ENCODE results near the gene NELFA.
"Not testable (repeated sequence)": the region's sequence is repeated elsewhere in the genome, so short reads cannot be mapped to it uniquely, and the experiment has no call there.

DNA sequence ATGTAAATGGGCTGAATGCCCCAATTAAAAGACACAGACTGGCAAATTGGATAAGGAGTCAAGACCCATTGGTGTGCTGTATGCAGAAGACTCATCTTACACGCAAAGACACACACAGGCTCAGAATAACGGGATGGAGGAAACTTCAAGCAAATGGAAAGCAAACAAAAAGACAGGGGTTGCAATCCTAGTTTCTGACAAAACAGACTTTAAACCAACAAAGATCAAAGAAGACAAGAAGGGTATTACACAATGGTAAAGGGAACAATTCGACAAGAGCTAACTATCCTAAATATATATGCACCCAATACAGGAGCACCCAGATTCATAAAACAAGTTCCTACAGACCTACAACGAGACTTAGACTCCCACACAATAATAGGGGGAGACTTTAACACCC lies 9.5 kb downstream of the NELFA start:
- TF ChIP-seq POLR2A, CTCF, EP300, POLR2AphosphoS5 (IDR thresholded peaks at IDR 0.05): not testable (repeated sequence)
